Frontal cortex (tissue), 4 donors: ENCODE data around the gene OSGIN1. TPM values are rescaled to one million over a fixed set of nuclear protein-coding genes. Genes with fewer than 3 reads are reported as not detected.
"Not testable (repeated sequence)": the region's sequence is repeated elsewhere in the genome, so short reads cannot be mapped to it uniquely, and the experiment has no call there.

Experiments
- DNase-seq, 2 donors: peaks; one replicate each; pipeline ENCODE4 v3.0.0; 2012; ENCODE audit warnings: low spot score in 2 of 2
- FAIRE-seq: peaks from 2 replicates; lab custom pipeline; 2012; peaks lifted over from hg19 to GRCh38; lab: Jason Lieb, UNC
- total RNA-seq: library from RNA; depleted of rRNA; stranded (reverse); fragments of >200 nt; gene quantifications from one replicate; pipeline ENCODE4 v1.2.3, GENCODE V29; 2014
- donor health status: control.
- donor health status: control.
- donor health status: control.

OSGIN1 gene
- total RNA-seq, 1 donor from 2014 or later: not detected

DNA sequence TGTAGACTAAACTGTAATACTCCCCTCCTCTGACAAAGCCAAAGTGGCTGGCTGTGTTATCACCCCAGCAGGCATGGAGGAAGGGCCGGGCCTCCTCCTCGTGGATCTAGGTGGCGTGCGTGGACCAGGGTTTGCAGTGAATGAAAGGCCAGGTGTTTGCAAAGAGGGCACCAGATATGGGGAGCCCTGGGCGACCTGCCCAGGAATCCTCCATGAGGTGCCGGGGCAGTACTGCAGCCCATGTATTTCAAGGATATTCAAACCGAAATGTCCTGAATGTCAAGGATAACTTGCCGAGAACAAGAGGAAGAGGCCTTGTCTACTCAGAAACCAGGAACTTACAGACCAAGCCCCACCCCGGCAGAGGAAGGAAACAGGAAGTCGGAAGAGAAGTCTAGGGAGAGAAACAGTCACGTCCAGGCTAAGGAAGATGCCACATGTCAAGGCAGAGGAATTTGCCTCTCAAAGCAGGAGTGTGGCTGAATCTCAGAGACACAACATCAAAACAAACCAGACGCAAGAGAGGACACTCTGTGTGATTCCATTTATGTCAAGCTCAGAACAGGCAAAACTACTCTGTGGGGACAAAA is 13.7 kb upstream of the OSGIN1 start:
- no peak for FAIRE-seq
- no peak for DNase-seq

DNA sequence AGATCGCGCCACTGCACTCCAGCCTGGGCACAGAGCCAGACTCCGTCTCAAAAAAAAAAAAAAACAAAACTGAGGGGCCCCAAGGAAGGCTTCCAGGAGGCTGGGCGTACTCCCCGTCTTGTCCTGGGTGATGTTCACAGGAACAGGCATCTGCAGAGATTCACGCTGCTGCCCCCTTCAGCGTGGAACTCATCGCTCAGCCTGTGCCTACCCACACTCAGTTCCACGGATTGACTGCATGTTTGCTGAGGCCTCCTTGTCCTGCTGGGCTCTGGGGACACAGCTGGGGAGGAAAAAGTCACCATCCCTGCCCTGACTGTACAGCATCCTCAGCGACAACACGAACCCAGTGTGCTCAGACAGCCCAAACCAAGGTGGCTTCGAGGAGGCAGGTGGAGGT is 12.9 kb upstream of the OSGIN1 start:
- DNase-seq: no peak

DNA sequence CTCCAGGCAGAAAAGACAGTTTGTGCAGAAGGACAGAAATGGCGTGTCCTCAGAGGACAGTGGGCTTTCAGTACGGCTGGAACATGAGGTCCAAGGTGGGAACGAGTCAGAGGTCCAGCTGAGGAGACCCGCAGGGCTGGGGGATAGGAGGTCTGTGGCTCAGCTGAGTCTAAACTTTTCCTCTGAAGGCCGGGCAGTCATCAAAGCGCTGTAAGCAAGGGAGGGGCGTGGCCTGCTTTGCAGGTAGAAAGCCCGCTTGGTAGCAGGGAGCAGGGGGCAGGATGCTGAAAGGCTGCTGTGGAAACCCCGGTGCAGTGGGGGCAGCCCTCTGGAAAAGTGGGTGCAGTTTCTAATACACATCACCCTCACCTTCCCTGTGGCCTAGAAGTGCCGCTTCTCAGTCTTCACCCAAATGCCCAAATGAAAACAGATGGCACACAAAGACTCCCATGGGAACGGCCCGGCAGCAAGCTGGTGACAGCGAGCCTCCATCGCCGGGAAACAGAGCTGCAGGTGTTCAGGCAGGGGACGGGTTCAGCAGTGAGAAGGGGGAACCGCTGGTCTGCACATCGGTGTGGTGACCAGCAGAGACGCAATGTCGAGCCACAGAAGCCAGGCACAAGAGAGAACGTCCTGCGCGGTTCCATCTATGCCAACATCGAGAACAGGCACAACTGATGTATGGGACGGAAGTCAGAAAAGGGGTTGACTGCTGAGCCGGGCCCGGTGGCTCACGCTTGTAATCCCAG is 12.2 kb upstream of the OSGIN1 start:
- no peak for DNase-seq
- FAIRE-seq: no peak

More for the DNA sequence above, 12.9 kb upstream of the OSGIN1 start:
- no peak for FAIRE-seq

DNA sequence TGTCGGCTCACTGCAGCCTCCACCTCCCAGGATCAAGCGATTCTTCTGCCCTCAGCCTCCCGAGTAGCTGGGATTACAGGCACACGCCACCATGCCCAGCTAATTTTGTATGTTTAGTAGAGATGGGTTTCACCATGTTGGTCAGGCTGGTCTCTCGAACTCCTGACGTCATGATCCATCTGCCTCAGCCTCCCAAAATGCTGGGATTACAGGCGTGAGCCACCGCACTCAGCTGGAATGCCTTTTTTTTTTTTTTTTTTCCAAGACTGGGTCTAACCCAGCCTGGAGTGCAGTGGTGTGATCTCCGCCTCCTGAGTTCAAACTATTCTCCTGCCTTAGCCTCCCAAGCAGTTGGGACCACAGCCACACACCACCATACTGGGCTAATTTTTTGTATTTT is 11.5 kb upstream of the OSGIN1 start:
- FAIRE-seq: not testable (repeated sequence)

DNA sequence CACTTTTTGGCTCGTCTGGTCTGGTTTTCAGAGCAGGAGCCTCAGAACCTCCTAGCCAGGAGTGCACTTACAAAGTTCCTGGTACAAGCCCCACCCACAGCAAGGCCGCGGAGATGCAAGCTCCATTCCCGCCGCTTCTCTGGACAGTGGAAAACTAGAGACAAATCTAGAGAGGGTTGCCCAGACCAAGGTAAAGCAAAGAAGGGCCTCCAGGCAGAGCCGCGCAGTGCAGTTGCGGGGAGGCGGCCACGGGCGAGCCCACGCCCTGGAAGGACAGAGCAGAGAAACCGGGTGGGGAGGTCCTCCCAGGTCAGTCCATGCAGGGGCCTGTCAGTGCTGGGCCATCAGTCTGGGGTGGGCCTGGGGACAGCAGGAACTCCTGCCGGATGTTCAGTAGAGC is 11.0 kb upstream of the OSGIN1 start:
- no peak for FAIRE-seq
- no peak for DNase-seq

More for the DNA sequence above, 11.5 kb upstream of the OSGIN1 start:
- DNase-seq: not testable (repeated sequence)

DNA sequence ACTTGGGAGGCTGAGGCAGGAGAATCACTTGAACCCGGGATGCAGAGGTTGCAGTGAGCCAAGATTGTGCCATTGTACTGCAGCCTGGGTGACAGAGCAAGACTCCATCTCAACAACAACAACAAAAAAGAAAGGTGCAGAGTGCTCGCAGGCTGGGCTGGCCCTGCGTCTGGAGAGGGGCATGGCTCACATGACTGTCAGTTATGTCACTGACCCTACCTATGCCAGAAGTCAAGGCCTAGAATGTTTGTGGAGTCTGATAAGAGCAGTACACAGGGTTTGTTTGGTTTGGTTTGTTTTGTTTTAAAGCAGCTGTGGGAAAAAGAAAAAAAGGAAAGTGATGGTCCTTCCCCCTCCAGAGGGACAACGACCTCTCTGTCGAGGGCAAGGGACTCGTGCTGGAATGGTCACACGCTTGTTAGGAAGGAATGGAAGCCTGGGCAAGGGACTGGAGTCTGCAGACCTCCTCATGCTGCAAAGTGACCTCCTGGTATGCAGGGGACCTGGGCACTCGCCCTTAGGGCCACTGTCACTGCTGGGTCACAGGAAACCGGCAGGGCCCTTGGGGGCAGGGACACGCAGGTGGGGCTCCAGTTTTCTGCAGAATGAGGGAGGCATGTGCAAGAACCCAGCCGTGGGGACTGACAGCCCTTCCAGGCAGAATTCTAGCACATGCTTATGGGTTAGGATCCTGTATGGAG is 10.1 kb upstream of the OSGIN1 start:
- no peak for FAIRE-seq

DNA sequence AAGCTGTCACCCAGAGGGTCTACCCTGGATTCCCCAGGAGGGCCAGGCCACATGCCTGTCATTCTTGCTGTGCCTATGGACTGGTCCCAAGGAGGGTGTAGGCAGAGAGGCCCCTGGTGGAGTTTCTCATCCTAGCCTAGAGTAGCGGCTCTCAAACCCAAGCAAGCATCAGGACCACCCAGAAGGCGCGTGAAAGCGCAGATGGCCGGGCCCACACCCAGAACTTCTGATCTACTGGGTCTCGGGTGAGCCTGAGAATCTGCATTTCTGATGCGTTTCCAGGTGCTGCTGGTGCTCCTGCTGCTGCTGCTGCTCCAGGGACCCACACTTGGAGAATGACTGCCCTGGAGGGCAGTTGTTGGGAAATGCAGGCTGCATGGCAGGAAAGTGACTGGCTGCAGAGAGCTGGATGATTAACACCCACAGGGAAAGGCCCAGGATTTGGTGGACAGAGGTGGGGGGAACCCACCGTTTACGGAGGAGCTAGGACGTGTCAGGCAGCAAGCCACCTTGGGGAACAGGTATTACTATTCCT is 9.5 kb upstream of the OSGIN1 start:
- FAIRE-seq (no peak), DNase-seq (no peak)

More for the DNA sequence above, 10.1 kb upstream of the OSGIN1 start:
- no peak for DNase-seq

DNA sequence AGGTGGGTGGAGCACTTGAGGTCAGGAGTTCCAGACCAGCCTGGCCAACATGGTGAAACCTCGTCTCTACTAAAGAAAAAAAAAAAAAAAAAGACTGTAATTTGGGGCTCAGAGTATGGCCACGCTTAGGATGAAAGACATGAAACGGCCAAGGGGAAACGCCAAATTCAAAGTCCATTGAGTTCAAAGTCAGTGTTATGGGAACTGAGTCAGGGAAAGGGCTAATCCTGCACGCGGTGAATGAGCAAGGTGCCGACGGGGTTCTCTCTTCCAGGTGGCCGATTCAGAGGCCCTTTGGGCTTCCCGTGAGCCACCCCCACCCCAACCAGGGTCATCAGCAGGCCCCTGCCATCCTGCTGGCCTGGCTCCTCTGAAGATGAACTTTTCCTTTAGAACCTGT is 7.5 kb upstream of the OSGIN1 start:
- DNase-seq (no peak), FAIRE-seq (no peak)

DNA sequence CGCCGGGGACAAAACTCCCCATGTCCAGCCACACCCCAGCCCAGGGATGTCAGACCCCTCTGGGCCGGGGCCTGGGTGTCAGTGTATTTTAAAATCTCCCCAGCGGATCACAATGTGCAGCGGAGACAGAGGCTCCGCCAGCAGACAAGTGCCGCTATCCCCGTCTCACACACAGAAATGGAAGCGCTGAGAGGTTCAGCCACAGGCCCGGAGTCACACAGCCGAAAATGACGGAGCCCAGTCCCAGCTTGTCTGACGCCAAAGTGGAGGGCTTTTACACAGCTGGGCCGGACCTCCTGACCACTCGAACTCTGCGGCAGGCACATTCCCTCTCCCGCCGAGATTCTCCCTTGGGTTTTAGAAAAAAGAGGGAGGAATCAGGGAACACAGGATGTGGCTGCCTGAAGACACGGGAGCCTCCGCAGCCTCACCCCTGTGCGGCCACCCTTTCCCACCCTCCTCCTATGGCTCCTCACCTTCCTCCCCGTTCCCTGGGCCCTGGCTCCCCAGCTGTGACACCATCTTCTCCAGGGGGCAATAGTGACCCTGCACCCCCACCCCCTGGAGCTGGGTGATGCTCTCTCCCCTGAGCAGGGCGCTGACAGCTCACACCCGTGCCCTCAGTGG is 6.8 kb upstream of the OSGIN1 start:
- no peak for DNase-seq

DNA sequence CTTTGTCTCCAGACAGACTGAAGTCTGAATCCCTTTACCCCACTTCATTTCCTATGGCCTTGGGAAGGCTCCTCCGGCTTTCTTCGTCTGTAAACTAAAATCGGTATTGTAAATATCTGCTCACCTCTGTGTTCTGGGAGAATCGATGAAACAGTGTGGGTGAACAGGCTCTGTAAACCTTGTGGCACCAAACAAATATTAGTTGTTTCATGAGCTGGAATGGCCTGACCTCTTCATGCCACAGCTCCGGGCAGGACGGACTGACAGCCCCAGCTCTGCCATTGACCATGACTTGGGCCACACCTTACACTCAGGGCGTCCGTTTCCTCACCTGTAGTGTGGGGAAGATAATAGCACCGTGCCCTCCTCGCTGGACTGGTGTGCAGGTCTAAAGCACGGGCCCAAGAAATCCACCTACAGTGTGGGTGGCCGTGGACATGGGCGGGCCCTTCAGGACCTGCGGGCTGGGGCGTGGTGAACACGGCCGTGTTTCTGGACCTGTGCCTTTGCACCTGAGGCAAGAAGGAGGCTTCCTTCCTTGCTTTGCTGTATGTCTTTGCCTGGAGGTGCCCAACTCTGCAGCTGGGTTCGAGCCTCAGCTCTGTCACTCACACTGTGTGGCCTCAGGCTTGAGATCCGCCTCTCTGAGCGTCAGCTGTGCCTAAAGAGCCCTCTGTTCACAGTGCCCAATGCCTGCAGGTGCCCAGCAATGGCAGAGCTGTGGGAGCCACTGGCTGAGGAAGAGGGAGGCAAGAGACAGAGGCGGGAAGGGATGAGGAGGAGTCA is 6.1 kb upstream of the OSGIN1 start:
- no peak for FAIRE-seq
- no peak for DNase-seq

More for the DNA sequence above, 6.8 kb upstream of the OSGIN1 start:
- FAIRE-seq: no peak

DNA sequence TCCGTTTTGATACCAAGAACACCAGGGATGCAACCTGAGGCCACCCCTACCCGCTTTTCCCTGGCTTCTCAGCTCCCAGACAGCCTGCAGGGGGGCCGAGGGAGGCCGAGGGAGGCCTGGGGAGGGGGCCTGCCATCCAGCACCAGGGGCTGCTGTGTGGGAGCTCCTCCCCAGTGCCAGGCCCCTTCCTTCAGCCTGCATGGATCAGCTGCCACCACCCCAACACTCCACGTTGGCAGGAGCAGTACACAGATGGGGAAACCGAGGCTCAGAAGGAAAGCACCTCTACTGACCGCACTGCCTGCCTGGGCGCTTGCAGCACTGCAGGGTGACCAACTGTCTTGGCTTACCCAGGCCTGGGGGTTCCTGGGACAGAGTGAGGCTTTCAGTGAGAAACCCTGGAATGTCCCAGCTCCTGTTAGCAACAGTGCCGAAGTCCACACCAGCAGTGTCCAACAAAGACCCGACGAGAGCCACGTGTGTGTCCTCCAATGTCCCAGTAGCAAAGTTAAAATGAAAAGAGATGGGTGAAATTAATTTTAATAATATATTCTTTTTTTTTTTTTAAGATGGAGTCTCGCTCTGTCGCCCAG is 5.3 kb upstream of the OSGIN1 start:
- FAIRE-seq: no peak

DNA sequence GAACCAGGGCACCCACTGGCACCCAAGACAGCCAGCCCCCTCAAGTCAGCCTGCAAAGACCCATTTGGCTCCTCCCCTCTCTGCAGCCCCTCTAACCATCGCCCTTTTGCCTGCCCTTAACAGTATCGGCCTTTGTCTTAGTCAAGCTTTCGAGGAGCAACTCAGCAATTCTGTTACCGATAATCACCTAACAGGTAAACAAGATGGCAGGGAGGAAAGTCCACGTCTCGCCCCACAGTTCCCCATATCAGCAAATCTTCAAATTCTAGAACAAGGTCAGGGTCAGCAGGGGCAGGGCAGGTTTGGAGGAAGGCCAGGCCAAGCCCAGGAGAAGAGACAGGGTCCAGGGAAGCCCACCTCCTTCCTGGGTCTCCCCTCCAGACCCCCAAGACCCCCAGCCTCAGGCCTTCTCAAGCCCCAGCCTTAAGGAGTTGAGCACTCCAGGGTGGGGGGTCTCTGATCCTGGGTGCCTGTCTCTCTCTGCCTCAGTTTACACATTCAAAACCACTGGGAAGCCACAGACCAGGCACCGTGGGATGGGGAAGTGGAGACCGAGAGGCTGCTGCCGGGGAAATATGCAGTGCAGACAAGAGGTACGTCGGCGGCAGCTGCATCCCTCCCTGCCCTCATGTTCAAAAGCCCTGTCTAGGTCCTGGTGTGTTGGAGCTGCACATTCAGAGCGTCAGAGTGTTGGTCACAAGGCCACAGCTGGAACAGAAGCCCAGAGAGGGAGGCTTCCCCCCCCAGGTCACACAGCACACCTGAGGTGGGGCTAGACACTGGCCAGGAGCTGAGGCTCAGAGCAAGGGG is 3.9 kb upstream of the OSGIN1 start:
- FAIRE-seq (no peak), DNase-seq (no peak)

More for the DNA sequence above, 5.3 kb upstream of the OSGIN1 start:
- DNase-seq: no peak

DNA sequence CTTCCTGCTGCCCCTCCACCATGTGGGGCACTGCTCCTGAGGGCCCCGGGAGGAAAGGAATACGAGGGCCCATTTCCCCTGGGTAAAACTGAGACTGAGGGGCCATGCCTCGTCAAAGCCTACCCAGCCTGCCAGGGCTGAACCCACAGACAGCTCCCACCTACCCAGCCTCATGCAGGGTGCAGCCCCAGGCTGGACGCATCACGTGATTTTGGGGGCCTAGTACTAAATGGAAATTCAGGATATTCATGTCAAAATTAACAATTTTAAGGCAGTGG is 3.4 kb upstream of the OSGIN1 start:
- FAIRE-seq (no peak), DNase-seq (no peak)

DNA sequence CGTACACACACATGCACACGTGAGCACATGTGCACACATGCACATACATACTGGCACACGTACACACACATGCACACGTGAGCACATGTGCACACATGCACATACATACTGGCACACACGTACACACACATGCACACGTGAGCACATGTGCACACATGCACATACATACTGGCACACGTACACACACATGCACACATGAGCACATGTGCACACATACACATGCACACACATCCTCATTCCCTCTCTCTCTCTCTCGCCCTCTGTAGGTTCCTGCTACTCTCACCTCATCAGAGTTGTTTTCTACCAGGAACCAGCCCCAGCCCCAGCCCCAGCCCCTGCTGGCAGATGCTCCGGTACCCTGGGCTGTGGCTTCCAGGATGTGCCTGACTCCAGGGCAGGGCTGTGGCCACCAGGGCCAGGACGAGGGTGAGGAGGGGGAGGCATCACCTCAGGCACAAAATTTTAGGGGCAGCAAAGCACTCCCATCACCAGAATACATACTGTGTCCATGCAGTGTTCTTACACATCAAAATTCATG is 2.1 kb upstream of the OSGIN1 start:
- FAIRE-seq: not testable (repeated sequence)

DNA sequence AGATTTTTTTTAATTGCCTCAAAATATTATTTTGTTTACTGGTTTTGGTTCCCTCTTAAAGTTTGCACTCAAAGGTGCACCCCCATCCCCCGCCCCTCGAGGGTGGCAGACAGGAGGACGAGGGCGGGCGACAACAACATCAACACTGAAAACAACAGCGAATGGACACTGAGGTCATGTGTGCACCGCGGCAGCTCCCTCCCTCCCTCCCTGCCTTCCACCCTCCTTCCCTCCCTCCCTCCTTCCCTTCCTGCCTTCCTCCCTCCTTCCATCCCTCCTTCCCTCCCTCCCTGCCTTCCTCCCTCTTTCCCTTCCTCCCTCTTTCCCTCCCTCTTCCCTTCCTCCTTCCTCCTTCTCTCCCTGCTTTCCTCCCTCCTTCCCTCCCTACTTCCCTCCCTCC is 1.5 kb upstream of the OSGIN1 start:
- DNase-seq (no peak), FAIRE-seq (no peak)

More for the DNA sequence above, 2.1 kb upstream of the OSGIN1 start:
- not testable (repeated sequence) for DNase-seq

DNA sequence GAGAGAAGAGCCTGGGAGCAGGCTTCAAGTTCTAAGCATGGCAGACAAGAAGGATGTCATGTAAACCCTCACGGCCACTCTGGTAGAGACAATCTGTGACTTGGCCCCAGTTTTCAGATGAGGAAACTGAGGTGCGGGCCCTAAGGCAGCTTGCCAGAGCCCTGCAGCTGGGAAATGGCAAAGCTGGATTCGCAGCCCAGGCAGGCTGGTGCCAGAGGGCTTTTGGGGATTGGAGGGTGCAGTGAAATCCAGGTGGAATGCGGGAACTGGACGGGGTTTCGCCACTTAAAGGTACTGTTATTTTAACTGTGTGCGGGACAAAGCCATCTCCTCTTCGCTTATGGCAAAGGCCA is 477 bp upstream of the OSGIN1 start:
- DNase-seq: no peak
- FAIRE-seq: no peak

DNA sequence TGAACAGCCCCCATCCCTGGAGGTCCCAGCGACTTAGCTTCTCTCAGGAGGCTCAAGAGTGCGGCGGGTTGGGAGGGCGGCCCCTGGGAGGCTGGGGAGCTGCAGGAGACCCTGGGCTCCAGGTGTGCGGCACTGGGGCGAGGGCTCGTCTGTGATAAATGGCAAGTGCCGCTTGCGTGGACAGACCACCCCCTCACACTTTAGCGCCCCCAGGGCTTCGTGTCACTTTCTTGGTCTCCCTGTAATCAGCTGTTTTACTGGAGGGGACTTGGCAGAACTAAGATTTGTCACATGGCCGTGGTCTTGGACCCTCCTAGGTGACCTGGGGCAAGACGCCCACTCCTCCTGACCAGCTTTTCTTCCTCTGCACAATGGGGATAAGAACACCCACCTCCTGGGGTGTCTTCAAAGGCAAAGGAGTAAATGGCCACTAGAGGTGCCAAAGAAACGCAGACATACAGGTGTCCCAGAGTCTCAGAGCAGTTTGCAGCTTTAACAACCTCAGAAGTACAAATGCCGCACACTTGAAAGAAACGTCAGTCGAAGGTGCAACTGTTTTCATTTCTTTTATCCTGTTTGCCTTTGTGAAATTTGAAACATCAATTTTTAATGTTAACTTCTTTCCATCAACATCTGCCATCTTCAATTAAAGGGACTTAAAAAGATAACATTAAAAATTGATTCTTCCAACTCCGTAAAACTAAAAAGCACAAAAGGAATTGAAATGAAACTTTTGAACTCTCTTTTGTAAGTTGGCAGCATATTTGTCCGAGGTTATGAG is 946 bp downstream of the OSGIN1 start:
- DNase-seq (no peak), FAIRE-seq (no peak)

DNA sequence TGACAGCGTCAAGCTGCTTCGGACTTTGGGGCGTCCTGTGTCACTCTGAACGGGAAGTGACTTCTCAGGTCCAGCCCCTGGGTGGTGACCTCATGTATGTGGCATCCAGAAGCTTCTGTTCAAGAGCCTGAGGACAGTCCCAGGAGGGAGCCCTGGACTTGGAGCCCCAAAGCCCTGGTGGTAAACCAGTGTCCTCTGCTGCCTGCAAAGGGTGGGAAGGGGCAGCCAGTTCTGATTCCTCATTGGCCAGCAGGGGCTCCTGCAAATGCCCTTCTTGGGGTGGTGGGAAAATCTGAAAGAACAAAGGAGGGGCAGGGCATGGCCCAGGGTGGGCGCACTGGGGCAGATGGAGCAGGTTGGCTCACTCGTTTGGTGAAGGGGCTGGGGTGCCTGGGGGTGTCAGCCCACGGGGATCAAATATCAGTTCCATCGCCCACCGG is 1.6 kb downstream of the OSGIN1 start:
- no peak for FAIRE-seq
- DNase-seq: no peak
